Measurements from ENCODE around the gene TBC1D16. TPM values are rescaled to one million over a fixed set of nuclear protein-coding genes. Genes with fewer than 3 reads are reported as not detected.
"Not testable (repeated sequence)": the region's sequence is repeated elsewhere in the genome, so short reads cannot be mapped to it uniquely, and the experiment has no call there.

TBC1D16 gene
- total RNA-seq, 1 donor from 2014 or later: 55.6 TPM

- Histone ChIP-seq H3K36me3 (peaks cover 0 to 6% of the 10 kb centered on the region in 2 donors), H3K27me3 (no peaks in the 10 kb centered on the region), H3K4me3 (no peak overlapping the region), H3K9me3 (no peaks in the 10 kb centered on the region), H3K4me1 (no peaks in the 10 kb centered on the region), H3K27ac (no peak overlapping the region)
- no peak for DNase-seq (ENCODE audit: low spot score in 2 of 2)
- intact Hi-C loops (cut with DNase I): no loop called here
- no peak for TF ChIP-seq CTCF (IDR thresholded peaks at IDR 0.05)
Observed at GRCh38 chr17:80049986-80050385, 14.3 kb upstream of the TBC1D16 start.

GRCh38 chr17:80047176-80047575 lies 11.5 kb upstream of the TBC1D16 start:
- peaks cover 0 to 6% of the 10 kb centered on the region in 2 donors for H3K36me3 ChIP-seq
- no peaks in the 10 kb centered on the region for H3K4me1 ChIP-seq
- no peak overlapping the region for H3K4me3 ChIP-seq
- H3K9me3 ChIP-seq: no peaks in the 10 kb centered on the region
- DNase-seq (ENCODE audit: low spot score in 2 of 2): no peak
- intact Hi-C loops (cut with DNase I): no loop called here
- no peak overlapping the region for H3K27ac ChIP-seq
- no peak for TF ChIP-seq CTCF (IDR thresholded peaks at IDR 0.05)
- H3K27me3 ChIP-seq: no peaks in the 10 kb centered on the region

GRCh38 chr17:80046709-80047108 lies 11.0 kb upstream of the TBC1D16 start:
- H3K4me3 ChIP-seq; H3K27me3 ChIP-seq; H3K9me3 ChIP-seq; H3K27ac ChIP-seq; DNase-seq (ENCODE audit: low spot score in 2 of 2); H3K36me3 ChIP-seq; intact Hi-C loops (cut with DNase I); H3K4me1 ChIP-seq: not testable (repeated sequence)

GRCh38 chr17:80045703-80046102 lies 10.0 kb upstream of the TBC1D16 start:
- TF ChIP-seq CTCF (IDR thresholded peaks at IDR 0.05): no peak
- H3K4me1 ChIP-seq: no peaks in the 10 kb centered on the region
- H3K27me3 ChIP-seq: no peaks in the 10 kb centered on the region
- no peak overlapping the region for H3K27ac ChIP-seq
- no peak overlapping the region for H3K4me3 ChIP-seq
- intact Hi-C loops (cut with DNase I): no loop called here
- H3K9me3 ChIP-seq: no peaks in the 10 kb centered on the region
- DNase-seq (ENCODE audit: low spot score in 2 of 2): no peak
- H3K36me3 ChIP-seq: peaks cover 0 to 6% of the 10 kb centered on the region in 2 donors

GRCh38 chr17:80043963-80044362 lies 8.3 kb upstream of the TBC1D16 start:
- no peak overlapping the region for H3K4me3 ChIP-seq
- H3K36me3 ChIP-seq: no peaks in the 10 kb centered on the region
- H3K27ac ChIP-seq: no peak overlapping the region
- intact Hi-C loops (cut with DNase I): no loop called here
- no peak for TF ChIP-seq CTCF (IDR thresholded peaks at IDR 0.05)
- DNase-seq (ENCODE audit: low spot score in 2 of 2): no peak
- no peaks in the 10 kb centered on the region for H3K9me3 ChIP-seq
- no peaks in the 10 kb centered on the region for H3K4me1 ChIP-seq
- no peaks in the 10 kb centered on the region for H3K27me3 ChIP-seq

- intact Hi-C loops (cut with DNase I): loop anchor here (5.0 kb wide), 1 partner anchor 65 kb away; the partner anchor contains the start of gene GAA
- H3K27ac ChIP-seq: peak overlapping the region; percentile 91 to 95
- H3K27me3 ChIP-seq: no peaks in the 10 kb centered on the region
- DNase-seq (ENCODE audit: low spot score in 2 of 2): peak in 1 of 2 donors; percentile 74
- H3K4me3 ChIP-seq: peak overlapping the region; percentile 91 to 98
- no peaks in the 10 kb centered on the region for H3K36me3 ChIP-seq
- no peaks in the 10 kb centered on the region for H3K9me3 ChIP-seq
- peaks cover 4 to 9% of the 10 kb centered on the region in 2 donors for H3K4me1 ChIP-seq
- no peak for TF ChIP-seq CTCF (IDR thresholded peaks at IDR 0.05)
Observed at GRCh38 chr17:80036715-80037477, 1.2 kb upstream of the TBC1D16 start.
